B cell (primary cell): ENCODE measurements around the gene ZDHHC20. TPM values are rescaled to one million over a fixed set of nuclear protein-coding genes. Genes with fewer than 3 reads are reported as not detected.

ENCODE experiments used
- ATAC-seq: fragments of 200-7000 bp; cut with Tn5 transposase; one replicate; pipeline ENCODE4 v1.10.0; 2021; ENCODE audit warnings: low read depth, mild to moderate bottlenecking, moderate number of reproducible peaks, moderate library complexity
- CTCF ChIA-PET: fragments of 350-600 bp; sonication (Branson Sonifier 250); formaldehyde crosslinking; loops from one replicate; lab custom pipeline; 2021; ENCODE audit warnings: antibody characterized with exemption, inconsistent platforms; lab: Charles Lee
- POLR2A ChIA-PET: fragments of 350-600 bp; sonication (Branson Sonifier 250); formaldehyde crosslinking; loops from one replicate; lab custom pipeline; 2021; ENCODE audit warnings: antibody characterized with exemption; lab: Charles Lee
- DNase-seq: peaks from one replicate; pipeline ENCODE4 v3.0.0; 2013
- H2AFZ ChIP-seq: 2 replicates; pipeline ENCODE4 v1.6.1; 2012; ENCODE audit warnings: mild to moderate bottlenecking, low read depth, low read length; ENCODE audit not compliant: insufficient read depth, poor library complexity, severe bottlenecking
- H3K27ac ChIP-seq, 2 donors: 1 replicate in 1 of 2; 2 replicates in 1 of 2; pipeline ENCODE4 v1.5.1; 2012 to 2013; ENCODE audit warnings: low read length in 2 of 2, mild to moderate bottlenecking in 2 of 2, moderate library complexity in 1 of 2
- H3K27me3 ChIP-seq, 4 experiments: fragments of 200-600 bp in 1 of 4; sonication (generic) in 1 of 4; replicated peaks in 1 of 4; 1 replicate in 2 of 4; 2 replicates in 2 of 4; pipeline versions ENCODE4 v1.6.1 to v1.7.0; 2013 to 2016; ENCODE audit warnings: low read length in 3 of 4, mild to moderate bottlenecking in 2 of 4, mixed read lengths in 1 of 4, moderate library complexity in 1 of 4; ENCODE audit not compliant: insufficient read depth in 4 of 4, control insufficient read depth in 3 of 4; ENCODE audit errors: control extremely low read depth in 1 of 4
- H3K36me3 ChIP-seq, 2 experiments: replicated peaks in 1 of 2; 1 replicate in 1 of 2; 2 replicates in 1 of 2; pipeline versions ENCODE4 v1.6.1 to v1.7.1; 2013; ENCODE audit warnings: low read length in 1 of 2; ENCODE audit not compliant: insufficient read depth in 2 of 2, control insufficient read depth in 1 of 2; ENCODE audit errors: control extremely low read depth in 1 of 2, extremely low read depth in 1 of 2
- H3K4me1 ChIP-seq, 2 donors: fragments of 200-600 bp in 1 of 2; sonication (generic) in 1 of 2; 1 replicate in 1 of 2; 2 replicates in 1 of 2; pipeline versions ENCODE4 v1.5.1 to v1.6.1; 2013 to 2017; ENCODE audit warnings: low read length in 2 of 2; ENCODE audit not compliant: control insufficient read depth in 2 of 2, insufficient read depth in 2 of 2
- H3K4me2 ChIP-seq: replicated peaks from 2 replicates; pipeline ENCODE3; 2012; ENCODE audit warnings: mild to moderate bottlenecking, low read depth, low read length; ENCODE audit not compliant: poor library complexity, severe bottlenecking
- H3K4me3 ChIP-seq, 5 experiments: fragments of 200-600 bp in 1 of 5; sonication (generic) in 1 of 5; 1 replicate in 3 of 5; 2 replicates in 2 of 5; pipeline versions ENCODE4 v1.5.1 to v1.7.0; 2011 to 2016; ENCODE audit warnings: low read length in 4 of 5, mild to moderate bottlenecking in 4 of 5, low read depth in 2 of 5, control low read depth in 1 of 5, moderate library complexity in 1 of 5; ENCODE audit not compliant: insufficient read depth in 1 of 5; ENCODE audit errors: control extremely low read depth in 1 of 5, extremely low read depth in 1 of 5
- H3K79me2 ChIP-seq: fragments of 200-600 bp; sonication (generic); one replicate; pipeline ENCODE4 v1.6.0; 2016; ENCODE audit warnings: low read length; ENCODE audit not compliant: control insufficient read depth, insufficient read depth
- H3K9ac ChIP-seq: fragments of 200-600 bp; sonication (generic); 2 replicates; pipeline ENCODE4 v1.6.1; 2017; ENCODE audit warnings: mild to moderate bottlenecking, low read length, moderate library complexity
- H3K9me3 ChIP-seq, 3 donors: one replicate each; pipeline versions ENCODE4 v1.6.1 to v1.7.1; 2013; ENCODE audit warnings: low read length in 2 of 3; ENCODE audit not compliant: control insufficient read depth in 2 of 3, insufficient read depth in 1 of 3; ENCODE audit errors: control extremely low read depth in 1 of 3
- H4K20me1 ChIP-seq: 2 replicates; pipeline ENCODE4 v1.6.0; 2012; ENCODE audit warnings: mild to moderate bottlenecking, low read length; ENCODE audit not compliant: insufficient read depth, control insufficient read depth, poor library complexity, severe bottlenecking
- H3K27ac Mint-ChIP-seq: one replicate; pipeline ENCODE4 v1.8.0; 2021; ENCODE audit warnings: mixed read lengths
- H3K27me3 Mint-ChIP-seq: one replicate; pipeline ENCODE4 v1.8.0; 2021; ENCODE audit warnings: mixed read lengths
- H3K4me1 Mint-ChIP-seq: one replicate; pipeline ENCODE4 v1.8.0; 2021; ENCODE audit warnings: mixed read lengths
- H3K4me3 Mint-ChIP-seq: one replicate; pipeline ENCODE4 v1.8.0; 2021; ENCODE audit warnings: mixed read lengths
- H3K9me3 Mint-ChIP-seq: one replicate; pipeline ENCODE4 v1.8.0; 2022; ENCODE audit warnings: mixed read lengths; ENCODE audit not compliant: insufficient read depth
- CTCF ChIP-seq: fragments of 200-600 bp; IDR thresholded peaks from one replicate; pipeline ENCODE4 v1.8.0; 2022; ENCODE audit warnings: antibody characterized with exemption, mild to moderate bottlenecking
- EZH2 ChIP-seq: IDR thresholded peaks from 2 replicates; pipeline ENCODE4 v1.6.1; 2012; ENCODE audit warnings: borderline replicate concordance, low read depth, mild to moderate bottlenecking, moderate library complexity, low read length; ENCODE audit not compliant: insufficient read depth, poor library complexity, severe bottlenecking
- WGBS: methylation state at CpG from one replicate; pipeline ENCODE4 v1.1.5; 2013; ENCODE audit warnings: missing lambda C conversion rate; ENCODE audit not compliant: insufficient coverage; 5-methylcytosine and 5-hydroxymethylcytosine counted together
- intact Hi-C: fragments of 100-400 bp; cut with micrococcal nuclease; formaldehyde crosslinking; loops from one replicate; pipeline ENCODE4 v1.10.0; 2022
- polyA plus RNA-seq: library from polyadenylated mRNA; depleted of rRNA; stranded (reverse); fragments of >200 nt; gene quantifications from 2 replicates; pipeline ENCODE4 v1.2.3, GENCODE V29; 2012
- total RNA-seq, 2 donors: library from RNA; stranded (reverse); fragments of 120-200 nt in 1 of 2; gene quantifications; 1 replicate in 1 of 2; 2 replicates in 1 of 2; pipeline versions ENCODE4 v1.2.3 to v1.2.4, GENCODE V29; 2013 to 2022

Gene ZDHHC20
- total and polyA plus RNA-seq, 2 donors (not counting 1 experiment from before 2014, with no cell fraction given), result 10.3 to 61.5 TPM

- peaks cover 0 to 4% (median 2%) of the 10 kb centered on the region in 3 donors for H3K9me3 ChIP-seq
- H3K27ac ChIP-seq, result no peak overlapping the region
- H3K9ac ChIP-seq, result no peak overlapping the region
- Mint-ChIP-seq H3K4me3 (no peak overlapping the region), H3K4me1 (no peaks in the 10 kb centered on the region), H3K27me3 (peaks cover 12% of the 10 kb centered on the region), H3K27ac (no peak overlapping the region), H3K9me3 (peaks cover 2% of the 10 kb centered on the region)
- CTCF ChIA-PET, result interaction anchor here (1.0 to 1.2 kb wide), 2 partner anchors 79 to 173 kb away, joined by 3 to 5 read pairs; no protein-coding TSS in a partner anchor
- H3K4me1 ChIP-seq, result no peaks in the 10 kb centered on the region
- no peaks in the 10 kb centered on the region for H3K79me2 ChIP-seq
- ATAC-seq, result no peak
- no peak overlapping the region for H3K4me3 ChIP-seq
- no peaks in the 10 kb centered on the region for H3K36me3 ChIP-seq
- POLR2A ChIA-PET, result interaction anchor here (0.6 kb wide), 1 partner anchor 515 kb away, joined by 4 read pairs; no protein-coding TSS in a partner anchor
- H3K4me2 ChIP-seq, result no peak overlapping the region
- H2AFZ ChIP-seq, result no peak overlapping the region
- no peaks in the 10 kb centered on the region for H4K20me1 ChIP-seq
- DNase-seq, result no peak
- intact Hi-C loops, result loop anchor here (10.0 kb wide), 1 partner anchor 976 kb away; no protein-coding TSS in a partner anchor
- TF ChIP-seq EZH2 (no peak), CTCF (no peak)
- H3K27me3 ChIP-seq, result no peaks in the 10 kb centered on the region
Measured at GRCh38 chr13:21470785-21471184, 11.7 kb upstream of the ZDHHC20 start.

- CTCF ChIA-PET, result no interaction called here
- no peaks in the 10 kb centered on the region for H3K4me1 ChIP-seq
- DNase-seq (no peak), ATAC-seq (no peak)
- peaks cover 9% of the 10 kb centered on the region for H3K27me3 Mint-ChIP-seq
- intact Hi-C loops, result no loop called here
- no peaks in the 10 kb centered on the region for H3K36me3 ChIP-seq
- no peak overlapping the region for H3K27ac Mint-ChIP-seq
- H3K4me2 ChIP-seq, result no peak overlapping the region
- H3K4me3 ChIP-seq, result no peak overlapping the region
- peaks cover 0 to 4% (median 2%) of the 10 kb centered on the region in 3 donors for H3K9me3 ChIP-seq
- H3K4me1 Mint-ChIP-seq, result no peaks in the 10 kb centered on the region
- no peaks in the 10 kb centered on the region for H3K79me2 ChIP-seq
- H3K27me3 ChIP-seq, result no peaks in the 10 kb centered on the region
- POLR2A ChIA-PET, result no interaction called here
- WGBS, result 89% methylated on average over 4 of the region's 7 CpGs
- no peak overlapping the region for H3K27ac ChIP-seq
- H3K4me3 Mint-ChIP-seq, result no peak overlapping the region
- H4K20me1 ChIP-seq, result no peaks in the 10 kb centered on the region
- H2AFZ ChIP-seq, result no peak overlapping the region
- no peak for TF ChIP-seq EZH2
- TF ChIP-seq CTCF, result no peak
- H3K9ac ChIP-seq, result no peak overlapping the region
- H3K9me3 Mint-ChIP-seq, result peaks cover 2% of the 10 kb centered on the region
Measured at GRCh38 chr13:21466527-21466926, 7.4 kb upstream of the ZDHHC20 start.
